Measurements from ENCODE around the gene RICTOR. TPM values are rescaled to one million over a fixed set of nuclear protein-coding genes. Genes with fewer than 3 reads are reported as not detected.
"Not testable (repeated sequence)": the region's sequence is repeated elsewhere in the genome, so short reads cannot be mapped to it uniquely, and the experiment has no call there.

The RICTOR gene
- polyA plus RNA-seq, 3 donors, result 3.5 to 12.8 (median 7.0) TPM

DNA sequence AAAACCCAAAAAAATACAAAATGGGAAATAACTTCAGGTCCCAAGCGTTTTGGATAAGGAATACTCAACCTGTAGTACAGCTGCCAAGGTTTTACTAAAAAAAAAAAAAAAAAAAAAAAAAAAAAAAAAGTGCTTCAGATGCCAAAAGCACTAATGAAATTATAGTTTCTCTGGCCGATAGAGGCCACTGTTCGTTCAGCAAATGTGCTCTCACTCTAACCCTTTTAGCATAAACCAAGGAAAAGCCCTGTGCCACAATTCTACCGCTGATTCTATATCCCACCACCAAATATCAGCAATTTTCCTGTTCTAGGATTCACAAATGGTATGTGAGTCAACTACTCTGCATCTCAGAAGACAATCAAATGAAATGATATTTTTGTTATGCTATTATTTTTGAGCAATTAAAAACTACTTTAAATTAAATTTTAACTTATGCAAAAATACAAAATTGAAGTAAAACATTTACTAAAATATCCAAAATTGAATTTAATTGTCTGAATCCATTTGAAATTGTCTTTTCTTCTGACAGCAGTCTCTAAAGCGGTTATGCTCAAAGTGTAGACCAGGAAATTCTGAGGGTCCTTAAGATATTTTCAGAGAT, 79.8 kb downstream of the RICTOR start:
- H3K36me3 Mint-ChIP-seq, result peaks cover 49 to 51% of the 10 kb centered on the region in 2 donors
- peak; percentile 6 to 40 (median 37) for DNase-seq
- H3K36me3 ChIP-seq (replicated peaks in 1 of 2; ENCODE audit: control insufficient read depth in 1 of 2, insufficient read depth in 2 of 2, low read length in 2 of 2), result peaks cover 16 to 54% of the 10 kb centered on the region in 2 donors

DNA sequence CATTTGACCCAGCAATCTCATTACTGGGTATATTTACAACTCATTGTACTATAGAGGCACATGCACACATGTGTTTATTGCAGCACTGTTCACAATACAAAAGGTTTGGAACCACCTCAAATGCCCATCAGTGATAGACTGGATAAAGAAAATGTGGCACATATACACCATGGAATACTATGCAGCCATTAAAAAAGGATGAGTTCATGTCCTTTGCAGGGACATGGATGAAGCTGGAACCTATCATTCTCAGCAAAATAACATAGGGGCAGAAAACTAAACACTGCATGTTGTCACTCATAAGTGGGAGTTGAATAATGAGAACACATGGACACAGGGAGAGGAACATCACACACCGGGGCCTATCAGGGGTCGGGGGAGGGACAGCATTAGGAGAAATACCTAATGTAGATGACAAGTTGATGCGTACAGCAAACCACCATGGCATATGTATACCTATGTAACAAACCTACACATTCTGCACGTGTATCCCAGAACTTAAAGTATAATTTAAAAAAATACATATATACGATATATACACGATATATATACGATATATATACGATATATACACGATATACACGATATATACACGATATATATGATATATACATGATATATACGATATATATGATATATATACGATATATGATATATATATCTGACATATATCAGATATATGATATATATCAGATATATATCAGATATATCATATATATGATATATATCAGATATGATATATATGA, 84.1 kb downstream of the RICTOR start:
- H2AFZ ChIP-seq (ENCODE audit: insufficient read depth, low read depth, low read length, poor library complexity, severe bottlenecking); H3K27ac Mint-ChIP-seq; H4K20me1 ChIP-seq (ENCODE audit: insufficient read depth, low read length); H3K79me2 ChIP-seq (ENCODE audit: insufficient read depth, low read length); H3K4me2 ChIP-seq (replicated peaks; ENCODE audit: extremely low read depth, low read length, poor library complexity, severe bottlenecking); H3K4me1 Mint-ChIP-seq; H3K4me1 ChIP-seq (ENCODE audit: control insufficient read depth in 1 of 2, insufficient read depth in 2 of 2, low read length in 2 of 2); H3K9ac ChIP-seq (ENCODE audit: insufficient read depth, low read length, poor library complexity, severe bottlenecking); H3K4me3 Mint-ChIP-seq; DNase-seq; H3K27ac ChIP-seq (ENCODE audit: low read depth in 1 of 2, low read length in 2 of 2); H3K27me3 Mint-ChIP-seq (ENCODE audit: low read depth in 3 of 3); H3K27me3 ChIP-seq (ENCODE audit: control insufficient read depth in 2 of 2, insufficient read depth in 2 of 2, low read length in 2 of 2); H3K4me3 ChIP-seq (replicated peaks in 1 of 3; ENCODE audit: low read depth in 2 of 3, low read length in 3 of 3); H3K9me3 ChIP-seq (replicated peaks in 1 of 2; ENCODE audit: control insufficient read depth in 1 of 2, insufficient read depth in 1 of 2, low read length in 2 of 2): not testable (repeated sequence)
- WGBS (ENCODE audit: insufficient coverage), result no CpG with 5 or more reads among the region's 13 CpGs
- intact Hi-C loops (cut with micrococcal nuclease), result loop anchor here in 1 of 2 donors (10.0 kb wide), 1 partner anchor 95 kb away; no protein-coding TSS in a partner anchor
- peaks cover 55 to 64% of the 10 kb centered on the region in 2 donors for H3K36me3 Mint-ChIP-seq
- peaks cover 17 to 35% (median 23%) of the 10 kb centered on the region in 7 donors for H3K9me3 Mint-ChIP-seq
- H3K36me3 ChIP-seq (replicated peaks in 1 of 2; ENCODE audit: control insufficient read depth in 1 of 2, insufficient read depth in 2 of 2, low read length in 2 of 2), result peaks cover 5 to 47% of the 10 kb centered on the region in 2 donors

More for the DNA sequence above, 79.8 kb downstream of the RICTOR start:
- no peak overlapping the region for H3K4me3 ChIP-seq (replicated peaks in 1 of 3; ENCODE audit: low read depth in 2 of 3, low read length in 3 of 3)
- peaks cover 17% of the 10 kb centered on the region for H4K20me1 ChIP-seq (ENCODE audit: insufficient read depth, low read length)
- Mint-ChIP-seq H3K9me3 (peaks cover 0 to 12% (median 4%) of the 10 kb centered on the region in 7 donors), H3K4me3 (no peak overlapping the region), H3K27ac (no peak overlapping the region), H3K27me3 (ENCODE audit: low read depth in 3 of 3) (no peaks in the 10 kb centered on the region), H3K4me1 (no peaks in the 10 kb centered on the region)
- H3K79me2 ChIP-seq (ENCODE audit: insufficient read depth, low read length), result peaks cover 4% of the 10 kb centered on the region
- no peak overlapping the region for H2AFZ ChIP-seq (ENCODE audit: insufficient read depth, low read depth, low read length, poor library complexity, severe bottlenecking)
- H3K4me2 ChIP-seq (replicated peaks; ENCODE audit: extremely low read depth, low read length, poor library complexity, severe bottlenecking), result no peak overlapping the region
- no peaks in the 10 kb centered on the region for H3K27me3 ChIP-seq (ENCODE audit: control insufficient read depth in 2 of 2, insufficient read depth in 2 of 2, low read length in 2 of 2)
- intact Hi-C loops (cut with micrococcal nuclease), result loop anchor here in 1 of 2 donors (10.0 kb wide), 1 partner anchor 90 kb away; no protein-coding TSS in a partner anchor
- H3K9ac ChIP-seq (ENCODE audit: insufficient read depth, low read length, poor library complexity, severe bottlenecking), result no peak overlapping the region
- H3K4me1 ChIP-seq (ENCODE audit: control insufficient read depth in 1 of 2, insufficient read depth in 2 of 2, low read length in 2 of 2), result no peaks in the 10 kb centered on the region
- no CpG with 5 or more reads among the region's 5 CpGs for WGBS (ENCODE audit: insufficient coverage)
- peaks cover 0 to 5% of the 10 kb centered on the region in 2 donors for H3K9me3 ChIP-seq (replicated peaks in 1 of 2; ENCODE audit: control insufficient read depth in 1 of 2, insufficient read depth in 1 of 2, low read length in 2 of 2)
- H3K27ac ChIP-seq (ENCODE audit: low read depth in 1 of 2, low read length in 2 of 2), result no peak overlapping the region
- TF ChIP-seq, protein P1, sequence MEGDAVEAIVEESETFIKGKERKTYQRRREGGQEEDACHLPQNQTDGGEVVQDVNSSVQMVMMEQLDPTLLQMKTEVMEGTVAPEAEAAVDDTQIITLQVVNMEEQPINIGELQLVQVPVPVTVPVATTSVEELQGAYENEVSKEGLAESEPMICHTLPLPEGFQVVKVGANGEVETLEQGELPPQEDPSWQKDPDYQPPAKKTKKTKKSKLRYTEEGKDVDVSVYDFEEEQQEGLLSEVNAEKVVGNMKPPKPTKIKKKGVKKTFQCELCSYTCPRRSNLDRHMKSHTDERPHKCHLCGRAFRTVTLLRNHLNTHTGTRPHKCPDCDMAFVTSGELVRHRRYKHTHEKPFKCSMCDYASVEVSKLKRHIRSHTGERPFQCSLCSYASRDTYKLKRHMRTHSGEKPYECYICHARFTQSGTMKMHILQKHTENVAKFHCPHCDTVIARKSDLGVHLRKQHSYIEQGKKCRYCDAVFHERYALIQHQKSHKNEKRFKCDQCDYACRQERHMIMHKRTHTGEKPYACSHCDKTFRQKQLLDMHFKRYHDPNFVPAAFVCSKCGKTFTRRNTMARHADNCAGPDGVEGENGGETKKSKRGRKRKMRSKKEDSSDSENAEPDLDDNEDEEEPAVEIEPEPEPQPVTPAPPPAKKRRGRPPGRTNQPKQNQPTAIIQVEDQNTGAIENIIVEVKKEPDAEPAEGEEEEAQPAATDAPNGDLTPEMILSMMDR (IDR thresholded peaks at IDR 0.05), result peak; percentile 61

Data from CD14-positive monocyte (primary cell).